GM12873 (cell line): ENCODE data around the gene CKM.

Source experiments
- CTCF ChIP-seq: IDR thresholded peaks from 2 replicates; pipeline ENCODE4 v1.5.1; 2012; ENCODE audit warnings: low read depth, mild to moderate bottlenecking, moderate library complexity, low read length, control low read depth; ENCODE audit not compliant: insufficient read depth; ENCODE audit errors: missing control alignments

CKM gene

GRCh38 chr19:45279587-45280192, 43.0 kb downstream of the CKM start:
- no peak for TF ChIP-seq CTCF

- TF ChIP-seq CTCF: no peak
Measured at GRCh38 chr19:45278087-45278486, 44.6 kb downstream of the CKM start.

- no peak for TF ChIP-seq CTCF
Measured at GRCh38 chr19:45276284-45276687, 46.4 kb downstream of the CKM start.

- no peak for TF ChIP-seq CTCF
Measured at GRCh38 chr19:45275370-45275971, 47.2 kb downstream of the CKM start.

GRCh38 chr19:45273521-45273855, 49.2 kb downstream of the CKM start:
- no peak for TF ChIP-seq CTCF

GRCh38 chr19:45271735-45272108, 51.0 kb downstream of the CKM start:
- TF ChIP-seq CTCF: no peak

- TF ChIP-seq CTCF: no peak
Measured at GRCh38 chr19:45271098-45271734, 51.5 kb downstream of the CKM start.
